Measurements from ENCODE around the gene MVB12B.
"Not testable (repeated sequence)": the region's sequence is repeated elsewhere in the genome, so short reads cannot be mapped to it uniquely, and the experiment has no call there.

MVB12B gene, protein sequence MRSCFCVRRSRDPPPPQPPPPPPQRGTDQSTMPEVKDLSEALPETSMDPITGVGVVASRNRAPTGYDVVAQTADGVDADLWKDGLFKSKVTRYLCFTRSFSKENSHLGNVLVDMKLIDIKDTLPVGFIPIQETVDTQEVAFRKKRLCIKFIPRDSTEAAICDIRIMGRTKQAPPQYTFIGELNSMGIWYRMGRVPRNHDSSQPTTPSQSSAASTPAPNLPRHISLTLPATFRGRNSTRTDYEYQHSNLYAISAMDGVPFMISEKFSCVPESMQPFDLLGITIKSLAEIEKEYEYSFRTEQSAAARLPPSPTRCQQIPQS

GRCh38 chr9:126326228-126327005, at the start of gene MVB12B:
TSS of gene MVB12B (plus strand) at chr9:126326829. CDS start at chr9:126326930, 101 bp downstream.
- DNase-seq (ENCODE audit: low read depth) = no peak

DNA sequence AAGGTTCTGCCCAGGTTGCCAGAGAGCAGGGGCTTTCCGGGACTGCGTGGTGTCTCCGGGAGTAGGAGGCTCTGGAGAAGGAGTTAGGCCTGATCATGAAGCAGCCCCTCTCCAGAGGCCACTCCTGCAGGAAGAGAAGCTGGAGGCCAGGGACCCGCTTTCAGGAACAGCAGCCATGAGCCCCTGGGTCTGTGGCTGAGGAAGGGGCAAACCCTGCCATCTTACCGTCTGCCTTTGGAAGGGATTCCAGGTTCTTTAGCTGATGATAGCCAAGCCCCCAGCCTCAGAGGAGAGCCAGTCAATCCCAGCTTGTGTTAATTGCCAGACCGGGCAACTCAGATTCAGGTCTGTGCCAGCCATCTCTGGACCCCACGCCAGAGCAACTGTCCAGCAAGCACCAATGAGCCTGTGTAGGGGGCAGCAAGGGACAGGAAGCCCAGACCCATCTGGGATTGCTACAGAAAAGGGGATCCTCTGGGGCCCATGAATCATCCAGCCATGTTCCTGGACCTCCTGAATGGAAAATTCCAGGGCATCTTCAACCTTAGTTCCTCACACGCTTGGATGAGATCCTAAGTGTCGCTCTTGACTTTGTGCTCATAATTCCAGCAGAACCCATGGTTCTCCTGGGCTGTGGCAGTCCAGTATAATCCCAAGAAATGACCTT, 42.7 kb upstream of the MVB12B start:
- no peak for DNase-seq (ENCODE audit: low read depth)

- DNase-seq (ENCODE audit: low read depth) = not testable (repeated sequence)
Measured at GRCh38 chr9:126285652-126286051, 41.0 kb upstream of the MVB12B start.

DNA sequence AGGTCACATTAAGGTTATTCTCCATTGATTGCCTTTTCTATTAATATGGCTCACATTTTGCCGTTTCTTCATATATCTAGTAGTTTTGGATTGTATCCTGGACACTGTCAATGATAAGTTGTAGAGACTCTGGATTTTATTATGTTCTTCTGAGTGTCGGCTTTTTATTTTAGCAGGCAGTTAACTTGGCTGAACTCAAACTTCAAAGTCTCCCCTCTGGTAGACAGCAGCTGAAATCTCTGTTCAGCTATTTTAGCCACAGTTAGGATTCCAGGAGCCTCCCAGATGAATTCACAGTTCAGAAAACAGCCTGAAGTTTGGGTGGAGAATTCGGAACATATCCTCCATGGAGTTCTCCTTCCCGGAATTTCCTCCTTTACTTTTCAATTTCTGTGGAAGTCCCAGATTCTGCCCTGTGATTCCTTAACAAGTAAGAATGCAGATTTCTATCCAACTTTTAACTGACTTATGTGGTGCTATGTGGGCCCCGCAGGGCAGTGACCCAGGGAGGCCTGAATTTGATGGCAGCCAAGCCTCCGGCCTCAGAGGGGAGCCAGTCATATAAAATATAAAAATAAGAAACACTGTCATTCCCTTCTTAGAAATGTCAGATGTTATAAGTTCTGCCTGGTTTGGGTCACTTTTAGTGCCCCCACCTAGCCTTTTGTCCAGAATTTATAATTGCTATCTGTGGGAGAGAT, 39.3 kb upstream of the MVB12B start:
- no peak for DNase-seq (ENCODE audit: low read depth)

DNA sequence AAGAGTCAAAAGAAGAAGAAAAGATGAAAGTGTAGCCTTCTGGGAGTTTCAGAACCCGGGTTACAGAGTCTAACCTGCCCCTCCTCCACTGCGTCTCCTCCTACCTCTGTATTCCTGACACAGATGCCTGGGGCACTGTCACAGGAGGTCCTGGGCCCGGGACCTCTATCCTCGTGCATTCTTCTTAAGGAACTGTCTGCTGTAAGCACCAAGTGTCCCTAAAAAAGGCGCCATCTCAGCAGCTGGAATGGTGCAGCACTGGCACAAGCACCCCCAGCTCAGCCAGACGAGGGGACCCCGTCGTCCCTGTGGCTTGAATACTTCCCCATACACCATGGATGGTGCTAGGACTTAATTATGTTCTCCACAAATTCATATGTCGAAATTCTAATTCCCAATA, 35.8 kb upstream of the MVB12B start:
- no peak for DNase-seq (ENCODE audit: low read depth)

DNA sequence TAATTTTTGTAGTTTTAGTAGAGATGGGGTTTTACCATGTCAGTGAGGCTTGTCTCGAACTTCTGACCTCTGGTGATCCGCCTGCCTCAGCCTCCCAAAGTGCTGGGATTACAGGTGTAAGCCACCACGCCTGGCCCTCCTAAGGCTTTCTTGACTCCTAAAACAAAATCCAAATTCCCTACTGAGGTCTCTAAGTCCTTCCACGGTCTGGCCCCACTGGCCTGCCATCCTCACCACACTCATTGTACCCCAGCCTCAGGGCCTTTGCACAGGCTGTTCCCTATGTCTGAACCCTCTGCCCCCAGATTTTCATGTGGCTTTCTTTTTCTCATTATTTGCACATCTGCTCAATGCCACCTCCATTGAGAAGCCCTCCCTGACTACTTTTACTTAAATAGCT, 34.7 kb upstream of the MVB12B start:
- no peak for DNase-seq (ENCODE audit: low read depth)

DNA sequence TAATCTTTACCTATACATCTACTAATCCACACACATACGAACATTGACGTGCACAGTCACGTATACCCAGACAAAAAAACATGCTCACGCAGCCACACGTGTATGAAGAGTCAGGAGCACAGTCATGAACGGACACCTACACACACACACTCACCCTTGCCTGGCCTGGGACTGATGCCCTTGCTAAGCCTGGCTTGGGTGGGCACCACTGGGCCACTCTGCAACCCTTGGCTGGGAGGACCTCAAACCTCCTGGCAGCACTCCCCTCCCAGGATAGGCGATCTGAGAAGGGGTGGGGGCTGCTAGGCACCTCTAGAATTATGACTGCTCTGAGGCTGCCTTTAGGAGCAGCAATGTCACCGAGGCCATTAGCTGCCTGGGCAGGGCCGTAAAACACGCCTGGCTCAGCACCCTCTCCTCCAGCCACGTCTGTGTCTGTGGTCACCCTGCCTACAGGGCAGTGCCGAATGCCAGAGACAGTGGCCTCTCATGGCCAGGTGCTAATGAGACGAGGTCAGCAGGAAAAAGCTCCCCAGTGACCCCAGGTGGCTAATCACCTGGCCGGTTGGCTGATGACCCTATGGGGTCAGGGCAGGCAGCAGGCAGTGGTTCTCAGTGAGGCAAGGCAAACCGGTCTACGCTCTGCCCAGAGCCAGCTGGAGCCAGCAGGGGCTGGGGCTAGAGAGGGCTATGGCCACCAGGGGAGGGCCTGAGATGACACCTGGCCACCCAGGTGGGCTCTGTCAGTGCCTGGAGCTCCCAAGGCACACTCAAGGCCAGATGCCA, 33.7 kb upstream of the MVB12B start:
- no peak for DNase-seq (ENCODE audit: low read depth)

DNA sequence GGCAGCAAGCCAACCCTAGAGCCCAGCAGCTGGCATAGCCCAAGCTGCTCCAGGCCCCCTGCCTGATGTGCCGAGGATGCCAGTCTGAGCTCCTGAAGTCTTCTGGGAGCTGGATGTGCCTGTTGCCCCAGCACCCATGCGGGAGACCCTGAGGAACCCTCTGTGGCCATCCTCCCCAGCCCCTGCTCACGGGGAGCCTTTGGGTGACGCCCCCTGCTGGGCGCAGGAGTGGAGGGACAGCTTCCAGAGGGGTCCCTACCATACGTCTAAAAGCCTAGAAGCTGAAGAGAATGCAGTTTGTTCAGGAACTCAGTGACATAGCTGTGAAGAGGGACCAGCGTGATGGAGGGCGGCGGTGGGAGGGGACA, 33.1 kb upstream of the MVB12B start:
- no peak for DNase-seq (ENCODE audit: low read depth)

- DNase-seq (ENCODE audit: low read depth) = no peak
Measured at GRCh38 chr9:126294331-126295081, 32.1 kb upstream of the MVB12B start.

- no peak for DNase-seq (ENCODE audit: low read depth)
Measured at GRCh38 chr9:126295082-126295477, 31.5 kb upstream of the MVB12B start.

GRCh38 chr9:126295516-126295915, 31.1 kb upstream of the MVB12B start:
- DNase-seq (ENCODE audit: low read depth) = no peak

DNA sequence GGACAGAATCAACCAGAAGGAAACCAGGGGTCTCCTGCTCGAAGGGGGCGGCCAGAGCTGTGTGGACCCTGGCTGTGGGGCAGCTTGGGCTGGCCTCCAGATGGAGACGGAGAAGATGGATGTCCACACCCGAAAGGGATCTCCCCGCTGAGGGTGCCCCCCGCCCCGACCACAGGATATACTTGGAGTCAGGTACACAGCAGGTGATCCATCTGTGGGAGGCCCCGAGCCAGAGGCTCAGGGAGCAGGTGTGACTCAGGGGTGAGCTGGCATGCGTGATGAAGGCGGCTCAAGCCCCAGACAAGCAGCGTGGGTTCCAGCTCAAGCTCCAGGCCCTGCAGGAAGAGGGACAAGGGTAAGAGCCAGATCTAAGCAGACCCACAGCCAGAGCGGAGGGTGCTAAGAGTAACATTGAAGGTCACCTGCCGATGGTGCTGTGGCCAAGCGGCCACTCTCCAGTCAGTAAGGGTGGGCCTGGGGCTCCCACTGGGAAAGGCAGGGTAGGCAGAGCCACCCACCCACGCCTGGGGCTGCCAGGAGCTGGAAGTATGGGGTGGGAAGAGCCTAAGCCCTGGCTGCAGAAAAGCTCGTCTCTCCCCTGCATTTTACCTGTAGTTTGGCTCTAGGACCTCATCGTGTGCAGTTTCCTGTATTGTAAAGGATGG, 30.6 kb upstream of the MVB12B start:
- DNase-seq (ENCODE audit: low read depth) = no peak

- no peak for DNase-seq (ENCODE audit: low read depth)
Measured at GRCh38 chr9:126296687-126297086, 29.9 kb upstream of the MVB12B start.

GRCh38 chr9:126297661-126298060, 29.0 kb upstream of the MVB12B start:
- no peak for DNase-seq (ENCODE audit: low read depth)

DNA sequence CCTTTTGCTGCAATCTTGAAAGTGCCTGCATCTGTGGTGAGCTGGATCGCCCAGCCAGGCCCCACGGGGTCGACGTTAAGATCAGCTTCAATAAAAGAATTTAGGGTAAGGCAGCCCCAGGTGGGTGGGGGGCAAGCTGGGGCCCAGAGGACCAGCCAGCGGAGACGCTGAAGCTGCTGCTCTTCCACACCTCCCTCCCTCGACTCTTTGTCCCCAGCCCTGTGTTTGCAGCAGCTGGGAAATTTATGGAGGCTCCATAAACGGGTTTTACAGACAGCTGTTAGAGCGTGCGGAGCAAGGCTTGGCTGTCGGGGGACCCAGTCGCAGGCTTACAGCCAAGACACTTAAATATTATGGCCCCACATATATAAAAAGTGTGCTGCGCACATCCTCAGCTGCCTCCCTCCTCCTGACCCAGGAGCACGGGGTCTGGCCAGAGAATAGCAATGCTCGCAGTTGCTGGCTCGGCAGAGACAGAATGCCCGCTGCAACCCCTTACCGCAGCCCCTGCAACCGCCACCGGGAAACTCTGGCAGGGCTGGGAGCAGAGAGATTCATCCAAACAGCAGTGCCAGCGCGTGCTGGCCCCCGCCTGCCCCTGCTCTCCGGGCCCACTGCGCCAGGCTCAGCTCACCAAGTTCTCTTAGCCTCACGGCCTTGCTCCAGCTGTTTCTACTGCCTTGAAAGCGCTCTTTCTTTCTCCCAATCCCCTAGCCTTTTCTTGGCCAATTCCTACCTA, 28.4 kb upstream of the MVB12B start:
- DNase-seq (ENCODE audit: low read depth) = no peak

GRCh38 chr9:126299706-126300276, 26.8 kb upstream of the MVB12B start:
- DNase-seq (ENCODE audit: low read depth) = no peak

DNA sequence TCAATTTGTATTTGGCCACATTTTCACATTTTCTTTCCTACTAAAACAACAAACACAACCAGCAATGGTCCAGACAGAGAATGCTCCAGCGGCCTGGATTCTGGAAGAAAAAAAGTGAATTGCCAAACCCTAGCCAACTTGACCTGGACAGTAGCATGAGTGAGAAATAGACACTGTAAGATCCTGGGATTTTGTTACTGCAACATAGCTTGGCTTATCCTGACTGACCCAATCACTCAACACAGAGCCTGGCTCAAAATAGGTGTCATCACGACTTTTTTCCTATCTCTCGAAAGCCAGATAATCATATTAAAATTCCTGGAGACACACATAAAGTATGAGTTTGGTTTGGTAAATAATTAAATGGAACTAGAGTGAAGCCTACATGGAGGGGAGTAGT, 25.4 kb upstream of the MVB12B start:
- no peak for DNase-seq (ENCODE audit: low read depth)

GRCh38 chr9:126301985-126302603, 24.5 kb upstream of the MVB12B start:
- no peak for DNase-seq (ENCODE audit: low read depth)

- DNase-seq (ENCODE audit: low read depth) = no peak
Measured at GRCh38 chr9:126302730-126303129, 23.9 kb upstream of the MVB12B start.

Data from stimulated activated CD8-positive, alpha-beta memory T cell treated with anti-CD3 and anti-CD28 coated beads, Interleukin-15, amount 100 ng/mL, for 24 hours (primary cell).